H1 (cell line): ENCODE measurements around the gene ZNF155. TPM values are rescaled to one million over a fixed set of nuclear protein-coding genes. Genes with fewer than 3 reads are reported as not detected.

Source experiments
- ATF2 ChIP-seq: IDR thresholded peaks from 2 replicates; pipeline ENCODE4 v1.6.1; 2012; ENCODE audit warnings: low read length, inconsistent platforms
- CBX8 ChIP-seq: fragments of 300-800, 300-1000 bp; sonication (generic); IDR thresholded peaks from 2 replicates; pipeline ENCODE4 v1.7.1; 2016; ENCODE audit warnings: low read depth, low read length, borderline replicate concordance
- CHD2 ChIP-seq: IDR thresholded peaks from 2 replicates; pipeline ENCODE4 v1.6.1; 2012; ENCODE audit warnings: low read length, improper control_type of control experiment
- EP300 ChIP-seq, 2 experiments: IDR thresholded peaks; 1 replicate in 1 of 2; 2 replicates in 1 of 2; pipeline ENCODE4 v1.6.1; 2011 to 2012; ENCODE audit warnings: low read depth in 2 of 2, low read length in 2 of 2, mild to moderate bottlenecking in 2 of 2, borderline replicate concordance in 1 of 2, inconsistent platforms in 1 of 2, moderate library complexity in 1 of 2
- GABPA ChIP-seq: IDR thresholded peaks from 2 replicates; pipeline ENCODE4 v1.6.1; 2011; ENCODE audit warnings: mild to moderate bottlenecking, low read length, moderate library complexity, borderline replicate concordance; ENCODE audit not compliant: insufficient read depth
- HDAC2 ChIP-seq, 2 experiments: fragments of 300-600 bp in 1 of 2; sonication (generic) in 1 of 2; IDR thresholded peaks; 2 replicates each; pipeline ENCODE4 v1.6.1; 2011 to 2012; ENCODE audit warnings: low read depth in 2 of 2, low read length in 2 of 2, mild to moderate bottlenecking in 2 of 2, moderate library complexity in 2 of 2, borderline replicate concordance in 1 of 2, inconsistent platforms in 1 of 2
- KDM4A ChIP-seq: IDR thresholded peaks from one replicate; pipeline ENCODE4 v1.7.1; 2012; ENCODE audit warnings: low read depth, mild to moderate bottlenecking, moderate library complexity, low read length, inconsistent platforms; ENCODE audit not compliant: severe bottlenecking
- KDM5A ChIP-seq: fragments of 200-600 bp; IDR thresholded peaks from 2 replicates; pipeline ENCODE4 v1.7.1; 2012; ENCODE audit warnings: mild to moderate bottlenecking, low read length, inconsistent platforms, mixed read lengths
- MAFK ChIP-seq: IDR thresholded peaks from 2 replicates; pipeline ENCODE4 v1.6.1; 2012; ENCODE audit warnings: low read depth, mild to moderate bottlenecking, improper control_type of control experiment, low read length
- NANOG ChIP-seq: IDR thresholded peaks from 2 replicates; pipeline ENCODE4 v1.6.1; 2011; ENCODE audit warnings: low read length, low read depth, mild to moderate bottlenecking, inconsistent platforms; ENCODE audit not compliant: insufficient read depth, poor library complexity, severe bottlenecking
- PHF8 ChIP-seq: fragments of 200-600 bp; sonication (generic); conservative IDR thresholded peaks from 2 replicates; pipeline ENCODE4 v1.7.1; 2012; ENCODE audit warnings: low read depth, mild to moderate bottlenecking, inconsistent platforms, low read length, moderate library complexity
- RBBP5 ChIP-seq: IDR thresholded peaks from 2 replicates; pipeline ENCODE4 v1.7.1; 2012; ENCODE audit warnings: low read depth, mild to moderate bottlenecking, inconsistent platforms, low read length, moderate library complexity, borderline replicate concordance
- RFX5 ChIP-seq: IDR thresholded peaks from 2 replicates; pipeline ENCODE4 v1.6.1; 2011; ENCODE audit warnings: low read depth, low read length, improper control_type of control experiment, borderline replicate concordance
- RXRA ChIP-seq: IDR thresholded peaks from 2 replicates; pipeline ENCODE4 v1.6.1; 2011; ENCODE audit warnings: low read depth, mild to moderate bottlenecking, low read length, moderate library complexity; ENCODE audit not compliant: insufficient read depth
- SAP30 ChIP-seq: fragments of 300-600 bp; sonication (generic); IDR thresholded peaks from 2 replicates; pipeline ENCODE4 v1.7.1; 2012; ENCODE audit warnings: low read length, moderate library complexity, mild to moderate bottlenecking, inconsistent platforms; ENCODE audit not compliant: insufficient read depth, insufficient replicate concordance
- SP1 ChIP-seq: IDR thresholded peaks from 2 replicates; pipeline ENCODE4 v1.6.1; 2011; ENCODE audit warnings: low read depth, low read length
- TAF1 ChIP-seq: IDR thresholded peaks from 2 replicates; pipeline ENCODE4 v1.6.1; 2011; ENCODE audit warnings: mild to moderate bottlenecking, low read depth, low read length
- TAF7 ChIP-seq: optimal IDR thresholded peaks from 2 replicates; pipeline ENCODE3; 2011; ENCODE audit warnings: low read depth, mild to moderate bottlenecking, inconsistent platforms, low read length, moderate library complexity, borderline replicate concordance
- polyA plus RNA-seq, 7 experiments: library from polyadenylated mRNA; depleted of rRNA in 3 of 7; stranded (reverse) in 5 of 7; unstranded in 2 of 7; fragments of >200 nt in 5 of 7; fragments of 200-250 nt in 2 of 7; gene quantifications; 1 replicate in 5 of 7; 2 replicates in 1 of 7; 4 replicates in 1 of 7; pipeline versions ENCODE4 v1.2.1 to v1.2.3, GENCODE V29; 2011 to 2013; ENCODE audit warnings: missing spikeins in 2 of 7, mixed read lengths in 2 of 7
- total RNA-seq: library from RNA; stranded (reverse); fragmentation: NEBNext Ultra II Directional; extraction: Animal tissue kit (Norgen Biotek cat#: 25700); gene quantifications from 2 replicates; pipeline ENCODE4 v1.2.1, GENCODE V29; 2021

ZNF155 gene
- total and polyA plus RNA-seq, 2 of the 8 experiments (the other 6 are each of a cell fraction or from before 2014, with no cell fraction given), result 3.1 to 9.0 TPM

- no peak for TF ChIP-seq TAF7
- TF ChIP-seq GABPA, result peak; percentile 90; the same call in 1 of the 2 replicates
- TF ChIP-seq SAP30, result no peak
- TF ChIP-seq CHD2, result no peak
- no peak for TF ChIP-seq NANOG
- TF ChIP-seq MAFK, result no peak
- no peak for TF ChIP-seq RFX5
- TF ChIP-seq SP1, result peak; percentile 46; the same call in 1 of the 2 replicates
- peak; percentile 46 for TF ChIP-seq PHF8
- TF ChIP-seq EP300 (IDR thresholded peaks at IDR 0.05; ENCODE audit: borderline replicate concordance in 1 of 2, low read depth in 2 of 2, low read length in 2 of 2), result no peak
- no peak for TF ChIP-seq ATF2
- TF ChIP-seq KDM4A, result peak; percentile 96
- TF ChIP-seq HDAC2 (IDR thresholded peaks at IDR 0.05; ENCODE audit: borderline replicate concordance in 1 of 2, low read depth in 2 of 2, low read length in 2 of 2), result no peak; a peak in 1 of 4 replicates
- no peak for TF ChIP-seq RBBP5
- TF ChIP-seq CBX8, result no peak
- peak; percentile 42 for TF ChIP-seq TAF1
- no peak for TF ChIP-seq KDM5A
- TF ChIP-seq RXRA, result no peak
Observed at GRCh38 chr19:43950834-43951645, 32.9 kb upstream of the ZNF155 start, which contains the start of gene ZNF221 (continued).
